ENCODE results near the gene NPY1R. TPM values are rescaled to one million over a fixed set of nuclear protein-coding genes. Genes with fewer than 3 reads are reported as not detected.

Gene NPY1R
- total RNA-seq: 40.4 TPM

DNA sequence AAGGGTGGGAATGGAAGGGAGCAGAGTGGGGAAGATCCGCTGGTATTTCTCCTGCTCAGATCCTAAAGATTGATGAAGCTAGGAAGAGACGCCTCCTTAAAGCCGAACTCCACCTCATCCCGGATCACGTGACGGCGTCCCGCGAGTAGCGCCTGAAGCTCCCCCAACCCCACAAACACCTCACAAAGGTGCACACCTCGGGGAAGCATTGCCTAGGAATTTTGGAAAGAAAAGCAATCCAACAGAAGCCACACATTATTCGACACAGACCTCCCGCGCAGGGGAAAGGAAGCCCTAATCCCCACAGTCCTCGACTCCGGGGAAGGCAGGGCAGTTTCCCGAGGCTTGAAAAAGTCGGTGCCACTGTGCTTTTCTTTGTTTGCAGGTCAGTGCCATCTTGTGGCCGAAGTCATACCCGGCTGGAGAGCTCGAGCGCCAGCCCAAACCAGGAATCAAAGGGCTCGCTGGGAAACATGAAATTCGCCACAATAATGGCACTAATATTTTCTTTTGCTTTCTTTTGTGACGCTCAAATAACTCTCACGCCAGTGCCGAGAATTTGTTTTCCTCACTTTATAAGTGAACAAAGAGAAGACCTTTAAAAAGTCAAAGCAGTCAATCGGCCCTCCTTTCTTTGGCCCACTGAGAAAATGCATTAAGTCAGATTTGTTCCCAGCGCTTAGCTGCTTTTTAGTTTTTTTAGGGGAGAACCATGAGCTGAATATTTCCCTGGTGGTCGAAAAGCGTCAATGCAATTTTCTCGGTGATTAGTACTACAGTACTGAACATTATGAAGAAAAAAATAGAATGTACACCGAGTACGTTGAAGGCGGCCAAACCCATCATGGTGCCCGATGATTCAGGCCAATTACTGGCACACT lies at the start of gene NPY1R:
TSS of gene NPY1R (minus strand) at position 71 of the 881 bp plus-strand sequence. CDS start 6,042 bp downstream, outside the sequence.

DNA sequence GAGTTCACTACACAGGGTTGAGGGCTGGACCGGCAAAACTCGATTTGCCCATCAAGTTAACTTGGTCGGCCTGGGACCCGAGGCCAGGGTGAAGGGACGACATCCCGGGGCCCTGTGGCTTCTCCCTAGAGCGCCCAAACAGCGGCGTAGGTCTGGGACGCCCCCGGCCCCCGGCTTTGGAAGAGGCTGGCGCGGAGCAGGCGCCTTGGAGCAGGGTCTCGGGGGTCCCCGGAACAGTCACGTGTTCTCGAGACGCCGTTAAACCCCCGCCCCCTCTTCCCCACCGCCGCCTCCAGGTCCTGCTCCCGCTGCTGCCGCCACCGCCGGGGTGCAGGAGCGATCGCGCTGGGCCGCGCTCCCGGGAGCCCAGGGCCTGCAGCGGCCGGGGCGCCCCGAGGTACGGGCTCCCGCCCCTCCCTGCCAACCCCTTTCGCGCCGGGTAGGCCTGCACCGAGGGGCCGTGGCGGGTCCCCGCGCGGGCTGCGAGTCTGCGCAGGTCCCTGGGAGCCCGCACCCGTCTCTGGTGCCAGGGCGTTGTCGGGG lies 11.3 kb upstream of the NPY1R start, which contains the start of gene NPY5R:
TSS of gene NPY5R (plus strand) at position 289 of the 543 bp plus-strand sequence. CDS start 6,382 bp downstream, outside the sequence.

Other genes with a start within 250 kb of the NPY1R start
- gene NAF1, start 165.7 kb downstream of the NPY1R start, total RNA-seq: 22.5 TPM
- gene NPY5R, start 11.3 kb upstream of the NPY1R start, total RNA-seq: 13.1 TPM
- 1.9 TPM for gene TKTL2, start 141.2 kb upstream of the NPY1R start, total RNA-seq
- 22.8 TPM for gene TMA16, start 162.1 kb upstream of the NPY1R start, total RNA-seq